CD4-positive, alpha-beta T cell (primary cell): ENCODE data around the gene CPSF4. TPM values are rescaled to one million over a fixed set of nuclear protein-coding genes. Genes with fewer than 3 reads are reported as not detected.

Source experiments
- ATAC-seq: fragments of 200-7000 bp; cut with Tn5 transposase; one replicate; pipeline ENCODE4 v1.10.0; 2022; ENCODE audit warnings: mild to moderate bottlenecking; ENCODE audit not compliant: poor library complexity
- CTCF ChIA-PET: fragments of 350-600 bp; sonication (Branson Sonifier 250); formaldehyde crosslinking; loops from one replicate; lab custom pipeline; 2021; ENCODE audit warnings: antibody characterized with exemption, inconsistent platforms; lab: Charles Lee
- POLR2A ChIA-PET: fragments of 350-600 bp; sonication (Branson Sonifier 250); formaldehyde crosslinking; loops from one replicate; lab custom pipeline; 2021; ENCODE audit warnings: antibody characterized with exemption, inconsistent platforms; lab: Charles Lee
- DNase-seq, 14 experiments: peaks; one replicate each; pipeline ENCODE4 v3.0.0-alpha.2; 2013 to 2020; ENCODE audit warnings: mixed read lengths in 2 of 14
- H3K27ac ChIP-seq, 2 donors: one replicate each; pipeline versions ENCODE4 v1.5.1 to v1.7.0; 2013; ENCODE audit warnings: low read length in 2 of 2, low read depth in 1 of 2, mild to moderate bottlenecking in 1 of 2
- H3K27me3 ChIP-seq, 2 experiments: 1 replicate in 1 of 2; 2 replicates in 1 of 2; pipeline versions ENCODE4 v1.6.1 to v1.7.0; 2013; ENCODE audit warnings: low read length in 2 of 2, control low read depth in 1 of 2, mild to moderate bottlenecking in 1 of 2, moderate library complexity in 1 of 2; ENCODE audit not compliant: insufficient read depth in 2 of 2, control insufficient read depth in 1 of 2
- H3K36me3 ChIP-seq: one replicate; pipeline ENCODE4 v1.6.1; 2013; ENCODE audit warnings: low read length, control low read depth; ENCODE audit not compliant: insufficient read depth
- H3K4me1 ChIP-seq: one replicate; pipeline ENCODE4 v1.6.1; 2013; ENCODE audit warnings: low read length, control low read depth; ENCODE audit not compliant: insufficient read depth
- H3K4me3 ChIP-seq: one replicate; pipeline ENCODE4 v1.5.1; 2013; ENCODE audit warnings: mild to moderate bottlenecking, low read length, moderate library complexity
- H3K9me3 ChIP-seq, 2 experiments: 1 replicate in 1 of 2; 2 replicates in 1 of 2; pipeline versions ENCODE4 v1.6.1 to v1.7.0; 2013; ENCODE audit warnings: low read length in 2 of 2, mild to moderate bottlenecking in 2 of 2, control low read depth in 1 of 2, moderate library complexity in 1 of 2; ENCODE audit not compliant: control insufficient read depth in 1 of 2, insufficient read depth in 1 of 2
- H3K27ac Mint-ChIP-seq: one replicate; pipeline ENCODE4 v1.8.0; 2020; ENCODE audit warnings: mixed read lengths
- H3K27me3 Mint-ChIP-seq: one replicate; pipeline ENCODE4 v1.8.0; 2021; ENCODE audit warnings: mixed read lengths
- H3K36me3 Mint-ChIP-seq: one replicate; pipeline ENCODE4 v1.8.0; 2021; ENCODE audit warnings: low read depth, mixed read lengths
- H3K4me1 Mint-ChIP-seq: one replicate; pipeline ENCODE4 v1.8.0; 2021; ENCODE audit warnings: low read depth, mixed read lengths
- H3K4me3 Mint-ChIP-seq: one replicate; pipeline ENCODE4 v1.8.0; 2020; ENCODE audit warnings: mild to moderate bottlenecking, mixed read lengths
- H3K9me3 Mint-ChIP-seq: one replicate; pipeline ENCODE4 v1.8.0; 2020; ENCODE audit warnings: mixed read lengths
- CTCF ChIP-seq: fragments of 200-600 bp; IDR thresholded peaks from one replicate; pipeline ENCODE4 v1.8.0; 2022; ENCODE audit warnings: antibody characterized with exemption, mild to moderate bottlenecking
- intact Hi-C, 2 experiments: fragments of 100-400 bp; cut with DNase I in 1 of 2; cut with micrococcal nuclease in 1 of 2; formaldehyde crosslinking; loops; one replicate each; pipeline versions ENCODE4 v1.15.1 to v1.9.0; 2023 to 2025; cut with DNase I, micrococcal nuclease
- total RNA-seq, 174 experiments: library from RNA in 2 of 174; stranded (reverse) in 2 of 174; gene quantifications; one replicate each; pipeline ENCODE4 v1.2.3 and lab custom pipeline; 2021 to 2026

The CPSF4 gene
- total RNA-seq, 2 experiments from 2014 or later = 28.1 to 31.7 TPM

GRCh38 chr7:99408379-99409191 lies 30.2 kb upstream of the CPSF4 start, which contains the start of the genes BUD31 and PDAP1:
BUD31 (plus strand) TSS chr7:99408969; CDS start chr7:99411093, 2,124 bp downstream.
PDAP1 (minus strand) TSS chr7:99408597; CDS start chr7:99408548, 49 bp downstream.
- ATAC-seq (peak; percentile 86), DNase-seq (peak; percentile 90 to 98 (median 94))
- H3K9me3 ChIP-seq = no peaks in the 10 kb centered on the region
- peak within 1 kb of the TSS; percentile 98 to 99 for H3K27ac ChIP-seq
- ChIA-PET CTCF (interaction anchor here (0.9 to 2.3 kb wide), 2 partner anchors 34 to 43 kb away, joined by 5 to 7 read pairs; partner anchors contain the start of gene ARPC1B), POLR2A (interaction anchor here (0.6 to 4.2 kb wide), 35 partner anchors 9 to 1021 kb away, joined by 3 to 105 read pairs (median 5); partner anchors contain the start of genes ARPC1A, ARPC1B, ATP5MF and CPSF4)
- Mint-ChIP-seq H3K4me1 (peaks cover 58% of the 10 kb centered on the region), H3K9me3 (no peaks in the 10 kb centered on the region), H3K27ac (peak within 1 kb of the TSS; percentile 87), H3K27me3 (no peaks in the 10 kb centered on the region), H3K4me3 (peak within 1 kb of the TSS; percentile 93), H3K36me3 (peaks cover 73% of the 10 kb centered on the region)
- no peaks in the 10 kb centered on the region for H3K27me3 ChIP-seq
- peaks cover 55% of the 10 kb centered on the region for H3K4me1 ChIP-seq
- H3K4me3 ChIP-seq = peak within 1 kb of the TSS; percentile 99
- peaks cover 44% of the 10 kb centered on the region for H3K36me3 ChIP-seq
- no peak for TF ChIP-seq CTCF
- intact Hi-C loops = loop anchor here (1.0 to 10.0 kb wide), 11 partner anchors 15 to 96 kb away; partner anchors contain the start of genes ARPC1A (in 1 of the 2), ARPC1B (in 1 of the 2), ATP5MF (in 1 of the 2) and ZKSCAN5 (in 1 of the 2)

GRCh38 chr7:99409192-99409572 lies 29.6 kb upstream of the CPSF4 start:
- no peaks in the 10 kb centered on the region for H3K9me3 Mint-ChIP-seq
- intact Hi-C loops = loop anchor here (1.0 to 10.0 kb wide), 7 partner anchors 16 to 96 kb away; partner anchors contain the start of genes ARPC1A (in 1 of the 2), ATP5MF (in 1 of the 2) and ZKSCAN5 (in 1 of the 2)

More at GRCh38 chr7:99409192-99409572, 29.6 kb upstream of the CPSF4 start:
- ATAC-seq (peak; percentile 28), DNase-seq (peak in 1 of 14 experiments; percentile 36)
- Histone ChIP-seq H3K4me3 (peak overlapping the region; percentile 99), H3K4me1 (peaks cover 51% of the 10 kb centered on the region), H3K27me3 (no peaks in the 10 kb centered on the region), H3K9me3 (no peaks in the 10 kb centered on the region), H3K27ac (peak overlapping the region; percentile 98 to 99), H3K36me3 (peaks cover 45% of the 10 kb centered on the region)
- Mint-ChIP-seq H3K4me1 (peaks cover 52% of the 10 kb centered on the region), H3K36me3 (peaks cover 68% of the 10 kb centered on the region), H3K27ac (peak overlapping the region; percentile 87), H3K4me3 (peak overlapping the region; percentile 93), H3K27me3 (no peaks in the 10 kb centered on the region)
- ChIA-PET POLR2A (interaction anchor here (0.6 to 4.2 kb wide), 33 partner anchors 10 to 1020 kb away, joined by 3 to 105 read pairs (median 5); partner anchors contain the start of genes ARPC1A, ARPC1B, ATP5MF and CPSF4), CTCF (interaction anchor here (0.9 kb wide), 1 partner anchor 43 kb away, joined by 5 read pairs; no protein-coding TSS in a partner anchor)
- no peak for TF ChIP-seq CTCF
